Stimulated activated CD8-positive, alpha-beta memory T cell treated with anti-CD3 and anti-CD28 coated beads, Interleukin-12 subunit alpha, Interleukin-12 subunit beta, amount 100 ng/mL, for 24 hours (primary cell): ENCODE measurements around the gene ZNF618.

ENCODE experiments used
- DNase-seq: peaks from one replicate; pipeline ENCODE4 v3.0.0-alpha.2; 2020; ENCODE audit errors: extremely low read depth

The ZNF618 gene

DNA sequence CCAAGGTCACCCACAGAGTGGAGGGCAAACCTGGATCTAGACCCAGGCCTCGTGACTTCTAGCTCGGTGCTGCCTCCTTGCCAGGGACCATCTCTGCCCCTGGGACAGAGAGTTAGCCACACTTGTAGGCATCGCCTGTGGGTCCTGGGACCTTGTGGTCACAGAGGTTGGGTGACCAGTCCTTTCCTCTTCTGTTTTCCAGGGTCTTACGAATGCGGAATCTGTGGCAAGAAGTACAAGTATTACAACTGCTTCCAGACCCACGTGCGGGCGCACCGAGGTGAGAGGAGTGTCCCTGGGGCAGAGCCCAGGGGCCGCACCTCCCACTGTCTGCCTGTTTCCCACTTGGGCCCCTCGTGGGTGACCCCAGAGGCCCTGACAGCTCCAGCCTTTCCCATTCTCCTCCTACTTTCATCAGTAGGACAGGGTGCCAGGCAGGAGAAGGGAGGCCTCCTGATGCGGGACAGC is 125.7 kb downstream of the ZNF618 start:
- no peak for DNase-seq

DNA sequence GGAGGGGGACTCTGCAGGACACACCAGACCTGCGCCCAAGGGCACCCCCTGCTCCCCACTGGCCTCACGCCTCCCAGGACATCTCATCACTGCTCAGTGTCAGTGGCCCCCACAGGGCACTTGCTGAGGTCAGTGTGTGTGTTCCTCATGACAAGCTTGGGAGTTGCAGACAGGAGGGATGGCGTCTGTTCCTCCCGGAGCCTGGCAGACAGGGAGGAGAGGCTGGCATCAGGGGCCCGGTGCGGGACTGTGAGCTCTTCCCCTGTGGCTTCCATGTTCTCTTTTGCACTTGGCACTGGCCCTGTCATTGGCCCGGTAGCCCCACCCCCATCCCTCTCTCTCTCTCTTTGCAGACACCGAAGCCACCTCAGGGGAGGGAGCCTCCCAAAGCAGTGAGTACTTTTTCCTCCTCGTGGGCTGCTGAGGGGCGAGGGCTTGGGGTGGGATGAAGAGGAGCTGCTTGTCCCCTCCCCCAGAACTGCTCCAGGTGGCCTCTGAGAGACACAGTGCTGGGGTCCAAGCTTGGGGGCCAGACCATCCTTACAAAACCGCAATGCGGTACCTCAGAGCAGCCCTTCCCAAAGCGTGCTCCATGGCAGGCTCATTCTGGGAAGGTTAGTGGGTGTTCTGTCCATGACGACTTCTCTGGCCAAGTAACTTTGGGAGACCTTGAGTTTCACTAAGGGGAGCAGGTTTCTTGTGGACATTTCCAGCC is 126.3 kb downstream of the ZNF618 start:
- no peak for DNase-seq

DNA sequence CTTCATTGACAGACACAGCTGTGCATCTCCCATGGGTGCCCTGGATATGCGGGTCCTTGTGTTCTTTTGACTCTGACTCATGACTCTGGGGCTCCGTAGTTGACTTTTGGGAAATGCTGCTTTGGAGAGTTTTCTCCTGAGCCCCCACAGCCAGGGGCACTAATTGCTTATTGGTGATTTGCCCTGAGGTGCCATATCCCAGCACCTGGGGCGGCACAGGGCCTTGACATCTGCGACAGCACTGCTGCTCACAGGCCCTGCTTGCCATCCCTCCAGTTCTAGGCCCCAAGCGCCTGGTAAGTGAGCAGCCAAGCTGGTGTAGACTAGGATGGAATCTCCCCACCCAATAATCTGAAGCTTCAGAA is 126.9 kb downstream of the ZNF618 start:
- no peak for DNase-seq

DNA sequence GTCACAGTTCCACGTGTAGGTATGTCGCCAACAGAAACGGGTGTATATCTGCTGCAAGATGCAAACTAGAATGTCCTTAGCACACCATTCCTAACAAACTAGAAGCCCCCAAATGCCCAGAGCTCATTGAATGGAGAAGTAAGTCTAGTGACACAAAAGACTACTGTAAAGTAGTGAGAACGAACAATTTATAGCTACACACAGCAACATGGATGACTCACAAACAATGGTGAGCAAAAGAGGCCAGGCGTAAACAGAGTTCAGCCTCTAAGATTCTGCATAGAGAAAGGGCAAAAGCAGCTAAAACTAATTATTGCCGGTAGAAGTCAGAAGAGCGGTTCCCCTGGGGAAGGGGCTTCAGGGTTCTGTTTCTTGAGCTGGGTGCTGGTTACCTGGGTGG is 127.2 kb downstream of the ZNF618 start:
- no peak for DNase-seq

DNA sequence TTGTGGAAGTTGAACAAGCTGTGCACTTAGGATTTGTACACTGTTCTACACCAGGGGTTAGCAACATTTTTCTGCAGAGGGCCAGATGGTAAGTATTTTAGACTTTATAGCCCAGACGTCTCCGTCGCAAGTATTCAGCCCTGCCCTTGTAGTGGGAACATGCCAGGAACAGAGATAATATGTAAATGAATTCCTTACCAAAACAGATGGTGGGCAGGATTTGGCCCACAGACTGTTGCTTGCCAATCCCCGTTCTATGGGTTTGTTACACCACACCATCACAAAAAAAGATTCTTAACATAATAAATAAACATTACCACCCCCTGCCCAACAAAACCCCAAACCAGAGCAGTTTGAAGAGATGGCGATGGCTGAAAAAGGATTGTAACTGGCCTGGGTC is 127.6 kb downstream of the ZNF618 start:
- DNase-seq, result no peak

DNA sequence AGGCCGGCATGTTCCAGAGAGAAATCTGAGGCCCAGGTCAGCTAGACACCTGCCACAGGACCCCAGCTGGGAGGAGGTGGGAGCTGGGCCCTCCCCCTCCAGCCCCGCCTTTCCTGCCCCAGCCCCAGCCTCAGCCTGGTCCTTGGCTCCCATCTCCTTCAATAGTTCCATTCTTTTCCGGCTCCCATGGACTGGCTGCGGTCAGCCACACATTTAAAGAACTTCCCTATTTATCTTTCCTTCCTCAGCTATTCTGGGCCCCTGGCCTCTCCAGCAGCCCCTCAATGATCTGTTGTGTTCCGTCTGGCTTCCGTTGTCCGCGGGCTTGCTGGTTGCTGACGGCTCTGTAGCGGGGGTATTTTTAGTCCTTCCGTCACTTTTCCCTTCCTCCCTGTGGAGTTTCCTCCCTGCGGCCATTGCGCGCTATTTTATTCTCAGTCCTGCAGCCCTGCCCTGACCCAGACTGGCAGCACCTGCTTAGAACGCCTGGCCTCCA is 128.2 kb downstream of the ZNF618 start:
- DNase-seq, result no peak

DNA sequence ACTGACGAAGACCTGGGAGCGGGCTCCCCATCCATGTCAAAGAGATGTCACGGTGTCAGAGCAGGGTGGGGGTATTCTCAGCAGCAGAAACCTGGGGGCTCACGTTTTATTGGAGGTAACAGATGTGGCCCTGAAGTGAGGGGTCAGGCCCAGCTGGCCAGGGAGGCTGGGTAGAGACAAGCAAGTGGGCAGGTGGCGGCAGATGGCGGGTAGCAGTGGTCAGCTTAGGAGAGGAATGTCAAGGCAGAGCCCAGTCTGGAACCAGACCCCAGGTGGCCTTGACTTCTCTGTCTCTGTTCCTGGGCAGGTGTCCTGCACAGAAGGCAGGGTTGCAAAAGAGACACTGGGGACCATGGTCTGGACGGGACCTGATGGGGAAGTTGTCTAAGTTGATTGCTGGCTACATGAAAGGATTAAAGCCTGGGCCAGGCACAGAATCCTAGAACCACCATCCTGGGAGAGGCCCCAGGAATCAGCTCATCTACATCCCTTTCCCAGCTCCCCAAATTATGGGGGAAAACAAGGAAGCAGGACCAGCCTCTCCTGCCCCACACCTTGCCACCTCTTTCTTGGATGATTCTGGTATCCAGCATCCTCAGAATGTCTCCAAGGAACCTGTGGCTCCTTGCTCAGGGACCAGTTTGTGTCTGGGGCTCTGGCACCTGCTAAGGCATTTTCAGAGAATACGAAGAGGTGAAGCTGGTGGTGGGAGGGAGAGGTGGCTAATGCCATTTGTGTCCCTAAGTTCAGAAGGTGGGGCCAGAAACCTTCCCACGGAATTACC is 129.5 kb downstream of the ZNF618 start:
- no peak for DNase-seq

DNA sequence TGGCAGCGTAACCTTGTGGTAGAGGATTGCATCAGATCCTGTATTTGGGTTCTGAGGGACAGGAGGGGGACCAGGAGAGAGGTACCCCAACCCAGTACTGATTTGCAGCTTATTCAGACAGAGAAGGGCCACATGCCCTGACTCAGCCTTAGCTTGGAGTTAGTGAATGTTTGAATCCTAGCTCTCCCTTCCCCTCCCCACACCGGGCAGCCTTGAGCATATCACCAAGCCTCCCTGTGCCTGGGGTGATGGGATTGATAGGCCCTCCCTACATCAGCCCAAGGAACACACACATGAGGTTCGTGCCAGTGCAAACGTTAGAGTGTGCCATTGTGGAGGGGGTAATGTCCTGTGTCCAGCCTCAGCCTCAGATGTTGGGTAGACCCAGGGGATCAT is 130.0 kb downstream of the ZNF618 start:
- DNase-seq, result no peak

DNA sequence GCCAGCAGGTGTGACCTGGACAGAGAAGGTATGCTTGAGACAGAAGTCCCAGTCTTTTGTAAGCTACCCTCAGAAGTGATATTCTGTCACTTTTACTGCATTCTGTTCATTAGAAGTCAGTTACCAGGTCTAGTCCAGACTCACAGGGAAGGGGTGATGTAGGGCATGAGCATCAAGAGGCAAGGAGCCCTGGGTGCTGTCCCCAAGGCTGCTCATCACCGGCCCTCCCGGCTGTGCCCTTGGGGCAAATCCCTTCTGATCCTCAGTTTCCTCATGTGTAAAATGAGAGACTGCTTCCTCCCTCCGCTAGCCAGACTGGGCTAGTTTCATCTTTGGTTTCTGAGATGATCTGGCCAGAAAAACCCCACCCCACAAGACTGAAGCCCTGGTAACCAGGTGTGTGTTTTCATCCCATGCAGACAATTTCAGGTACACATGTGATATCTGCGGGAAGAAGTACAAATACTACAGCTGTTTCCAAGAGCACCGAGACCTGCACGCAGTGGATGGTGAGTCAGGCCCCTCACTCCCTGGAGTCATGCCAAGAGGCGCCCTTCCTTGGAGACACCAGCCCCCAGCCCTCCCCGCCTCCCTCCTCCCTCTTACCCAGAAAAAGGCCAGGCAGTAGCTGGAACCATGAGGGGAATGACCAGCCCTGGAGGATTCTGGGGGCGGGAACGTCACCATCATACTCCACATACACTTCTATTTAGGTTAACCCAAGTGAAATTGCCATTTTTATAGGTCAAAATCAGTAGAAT is 131.0 kb downstream of the ZNF618 start:
- no peak for DNase-seq

DNA sequence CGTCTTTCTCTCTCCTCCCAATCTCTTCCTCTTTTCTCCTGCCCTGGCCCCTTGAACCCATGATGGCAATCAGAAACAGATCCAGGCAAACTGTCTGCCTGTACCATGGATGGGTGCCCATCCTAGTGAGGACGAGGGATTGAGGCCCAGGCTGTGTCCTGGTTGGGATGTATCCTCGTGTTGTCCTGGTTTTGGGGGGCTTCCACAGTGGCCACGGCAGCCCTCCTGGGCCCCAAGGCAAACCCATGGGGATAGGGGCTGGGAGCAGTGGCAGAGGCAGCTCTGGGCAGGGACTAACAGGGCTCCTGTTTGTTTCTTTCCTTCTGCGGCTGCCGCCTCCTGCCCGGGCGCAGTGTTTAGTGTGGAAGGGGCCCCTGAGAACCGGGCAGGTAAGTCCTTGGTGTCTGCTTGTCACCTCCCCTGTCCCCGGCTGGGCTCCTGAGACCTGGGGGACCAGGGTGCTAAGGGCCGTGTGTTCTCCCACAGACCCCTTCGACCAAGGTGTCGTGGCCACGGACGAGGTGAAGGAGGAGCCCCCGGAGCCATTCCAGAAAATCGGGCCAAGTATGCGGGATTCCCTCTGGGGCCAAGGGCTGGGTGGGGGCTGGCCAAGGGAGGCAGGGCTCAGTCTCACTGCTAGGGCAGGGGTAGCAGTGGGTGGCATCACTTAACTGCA is 132.0 kb downstream of the ZNF618 start:
- DNase-seq, result no peak

DNA sequence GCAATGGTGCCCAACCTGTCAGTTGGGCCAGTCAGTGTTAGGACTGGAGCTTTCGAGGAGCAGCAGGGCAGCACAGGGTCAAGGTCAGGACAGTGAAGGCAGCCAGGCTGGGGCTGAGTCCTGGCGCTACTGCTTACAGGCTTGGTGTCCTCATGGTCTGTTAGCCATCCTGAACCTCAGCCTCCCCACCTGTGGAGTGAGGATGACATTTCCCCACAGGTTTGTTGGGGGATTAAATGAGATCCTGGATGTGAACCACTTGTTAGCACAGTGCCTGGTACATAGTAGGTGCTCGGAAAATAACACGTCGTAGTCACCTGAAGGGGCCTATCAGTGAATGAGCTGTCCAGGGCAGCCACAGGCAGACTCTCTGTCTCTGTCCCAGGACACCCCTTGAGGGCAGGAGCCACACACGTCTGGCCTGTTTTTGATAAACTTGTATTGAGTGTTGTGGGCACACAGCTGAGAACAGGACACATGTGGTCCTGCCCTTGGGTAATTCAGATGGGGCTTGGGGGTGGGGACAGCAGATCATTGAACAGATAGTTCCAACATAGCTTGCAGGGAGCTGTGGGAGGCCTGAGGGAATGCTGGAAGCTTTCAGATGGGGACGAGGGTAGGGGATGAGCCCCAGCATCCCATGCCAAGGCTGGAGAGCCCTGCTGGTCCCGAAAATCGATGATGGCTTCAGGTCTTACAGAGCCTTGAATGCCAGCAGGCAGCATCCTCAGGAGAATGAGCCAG is 132.7 kb downstream of the ZNF618 start:
- DNase-seq, result no peak

DNA sequence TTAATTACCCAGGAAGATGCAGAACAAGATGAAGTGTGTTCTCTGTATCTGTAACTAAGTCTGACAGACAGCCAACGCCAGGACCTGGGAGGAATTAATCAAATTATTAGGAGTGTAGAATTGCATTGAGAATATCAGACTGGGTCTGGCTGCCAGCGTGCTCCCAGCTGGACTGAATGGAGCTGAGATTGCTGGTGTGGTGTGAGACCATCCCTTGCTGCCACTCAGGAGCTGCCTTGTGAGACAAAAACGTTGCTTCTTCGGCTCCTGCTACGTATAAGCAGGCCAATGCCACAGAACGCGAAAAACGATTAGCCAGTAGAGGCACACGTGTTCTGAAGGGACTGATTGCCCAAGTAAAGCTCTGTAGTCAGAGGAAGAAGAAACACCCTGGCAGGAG is 135.2 kb downstream of the ZNF618 start:
- DNase-seq, result no peak

DNA sequence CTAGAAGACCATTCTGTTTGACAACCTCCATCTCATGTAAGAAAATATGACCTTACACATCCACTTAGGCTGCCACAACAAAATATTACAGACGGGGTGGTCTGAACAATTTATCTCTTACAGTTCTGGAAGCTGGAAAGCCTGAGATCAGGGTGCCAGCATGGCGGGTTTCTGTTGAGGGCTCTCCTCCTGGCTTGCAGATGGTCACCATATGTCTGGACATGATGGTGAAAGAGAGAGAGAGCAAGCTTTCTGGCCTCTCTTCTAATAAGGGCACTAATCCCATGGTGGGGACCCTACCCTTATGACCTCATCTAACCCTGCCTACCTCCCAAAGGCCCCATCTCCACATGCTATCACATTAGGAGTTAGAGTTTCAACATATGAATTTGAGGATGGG is 136.0 kb downstream of the ZNF618 start:
- DNase-seq, result no peak

DNA sequence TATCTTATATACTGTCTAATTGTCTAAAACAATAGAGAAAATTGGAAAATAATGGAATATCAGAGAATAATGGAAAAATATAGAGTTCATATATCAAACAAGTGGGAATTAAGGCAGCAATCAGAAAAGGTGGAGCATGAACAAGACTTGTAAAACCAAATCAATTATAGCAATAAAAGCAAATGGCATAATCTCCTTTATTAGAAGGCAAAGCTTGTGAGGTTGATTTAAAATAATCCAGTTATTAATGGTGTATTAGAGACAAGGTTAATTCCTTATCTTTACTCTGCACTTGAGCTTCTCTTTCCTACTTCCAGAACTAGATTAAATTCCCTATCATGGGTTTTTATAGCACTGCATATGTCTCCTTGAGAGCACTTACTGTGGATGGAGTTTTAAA is 137.9 kb downstream of the ZNF618 start:
- no peak for DNase-seq

DNA sequence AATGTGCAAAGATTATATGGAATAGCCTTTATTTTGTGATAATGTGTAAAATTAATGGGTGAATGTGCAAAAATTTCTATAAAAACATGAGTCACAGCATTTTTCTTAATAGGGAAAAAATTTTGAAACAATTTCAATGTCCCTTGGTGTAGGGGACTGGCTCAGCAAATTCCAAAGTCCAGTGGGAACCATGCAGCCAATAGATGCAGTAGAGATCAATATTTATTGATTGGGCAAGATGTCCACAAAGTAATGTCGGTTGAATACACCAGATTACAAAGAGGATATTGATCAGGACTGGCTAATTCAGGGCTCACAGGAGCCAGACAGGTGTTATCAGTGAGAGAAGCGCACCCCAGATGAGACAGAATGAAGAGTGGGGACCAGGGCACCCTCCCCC is 139.5 kb downstream of the ZNF618 start:
- DNase-seq, result no peak

DNA sequence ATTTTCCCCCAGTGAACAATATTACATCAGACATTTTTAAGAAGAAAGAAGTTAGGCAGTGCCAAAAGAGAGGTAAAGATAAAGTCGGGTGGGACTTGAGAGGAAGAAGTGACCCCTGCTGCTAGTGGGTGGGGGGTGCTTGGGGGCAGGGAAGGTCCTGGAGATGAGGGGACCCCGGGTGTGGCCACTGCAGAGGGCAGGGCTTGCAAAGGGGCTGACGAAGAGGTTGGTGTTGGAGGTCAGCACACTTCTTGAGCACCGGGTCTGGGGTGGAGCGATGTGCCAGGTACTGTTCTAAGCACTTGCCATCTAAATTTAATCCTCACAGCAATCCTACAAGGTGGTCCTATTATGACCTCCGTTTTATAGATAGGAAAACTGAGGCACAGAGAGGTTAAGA is 140.0 kb downstream of the ZNF618 start:
- DNase-seq, result no peak

DNA sequence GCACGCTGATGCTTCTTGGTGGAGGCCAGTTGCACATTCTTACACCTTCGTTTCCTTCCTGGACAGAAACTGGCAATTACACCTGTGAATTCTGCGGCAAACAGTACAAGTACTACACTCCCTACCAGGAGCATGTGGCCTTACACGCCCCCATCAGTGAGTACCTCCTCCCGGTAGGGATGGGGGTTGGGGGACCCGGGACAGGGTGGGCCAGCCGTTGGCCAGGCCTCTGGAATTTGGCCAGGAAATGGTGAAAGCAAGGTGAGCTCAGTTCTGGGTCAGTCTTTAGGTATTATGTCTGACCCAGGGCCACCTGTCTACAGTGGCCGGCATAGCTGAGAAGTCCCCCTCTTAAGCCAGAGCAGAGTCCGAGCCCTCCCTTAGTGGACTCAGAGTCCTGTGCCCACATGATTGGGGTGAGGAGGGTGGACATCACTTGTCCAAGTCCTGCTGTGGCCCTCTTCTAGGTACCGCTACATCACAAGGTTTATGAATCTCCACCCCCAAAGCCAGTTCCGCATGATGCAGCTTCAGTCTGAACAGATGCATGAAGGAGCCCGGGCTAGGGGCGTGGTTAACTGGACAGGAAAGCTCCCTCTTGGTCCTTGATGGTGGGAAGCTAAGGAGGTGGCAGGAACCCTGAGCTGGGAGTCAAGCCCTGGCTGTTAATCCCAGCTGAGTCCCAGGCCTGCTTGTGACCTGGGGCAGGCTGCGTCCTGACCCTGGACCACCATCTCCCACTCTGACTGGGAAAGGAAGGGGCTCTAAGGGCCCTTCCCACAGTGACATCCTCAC is 140.7 kb downstream of the ZNF618 start:
- no peak for DNase-seq

DNA sequence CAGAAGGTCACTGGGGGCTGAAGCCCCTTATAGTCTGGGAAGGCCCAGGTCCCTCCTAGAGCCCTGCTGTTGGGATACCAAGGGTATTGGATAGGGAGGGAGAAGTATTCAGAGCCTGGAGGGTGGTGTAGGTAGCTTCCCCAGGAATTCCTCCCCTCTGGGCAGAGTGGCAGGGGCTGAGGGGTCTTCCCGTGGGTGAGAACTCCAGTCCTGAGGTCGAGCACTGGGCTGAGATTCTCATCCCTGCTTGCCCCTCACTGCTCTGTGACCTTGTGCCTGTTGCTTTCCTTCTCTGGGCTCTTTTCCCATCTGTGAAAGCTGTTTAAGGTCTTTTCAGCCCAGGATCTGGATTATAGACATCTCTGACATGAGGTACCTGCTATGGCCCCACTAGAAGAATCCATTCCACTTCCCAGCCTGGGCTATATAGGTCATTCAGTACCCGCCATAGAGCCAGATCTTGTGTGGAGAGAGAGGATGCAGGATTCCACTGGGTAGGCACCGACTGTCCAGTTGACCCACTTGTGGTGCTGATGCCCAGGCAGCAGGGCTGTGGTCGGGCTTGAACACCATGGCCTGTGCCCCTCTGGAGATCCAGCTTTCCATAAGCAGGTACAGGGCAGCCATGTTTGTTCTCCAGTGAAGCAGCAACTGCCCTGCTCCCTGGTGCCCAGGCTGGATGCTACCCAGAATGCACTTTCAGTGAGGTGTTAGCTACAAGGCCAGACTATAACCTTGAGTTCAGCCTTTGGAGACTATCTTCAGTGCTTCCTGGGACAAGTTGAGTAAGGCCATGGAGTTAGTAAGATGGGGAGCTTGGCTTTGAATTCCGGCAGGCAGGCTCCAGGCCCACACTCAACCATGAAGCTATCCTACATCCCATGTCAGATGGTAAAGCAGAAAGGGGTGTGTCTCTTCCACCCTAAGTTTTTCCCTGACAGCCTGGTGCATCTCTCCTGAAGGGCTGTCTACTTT is 141.9 kb downstream of the ZNF618 start:
- no peak for DNase-seq

DNA sequence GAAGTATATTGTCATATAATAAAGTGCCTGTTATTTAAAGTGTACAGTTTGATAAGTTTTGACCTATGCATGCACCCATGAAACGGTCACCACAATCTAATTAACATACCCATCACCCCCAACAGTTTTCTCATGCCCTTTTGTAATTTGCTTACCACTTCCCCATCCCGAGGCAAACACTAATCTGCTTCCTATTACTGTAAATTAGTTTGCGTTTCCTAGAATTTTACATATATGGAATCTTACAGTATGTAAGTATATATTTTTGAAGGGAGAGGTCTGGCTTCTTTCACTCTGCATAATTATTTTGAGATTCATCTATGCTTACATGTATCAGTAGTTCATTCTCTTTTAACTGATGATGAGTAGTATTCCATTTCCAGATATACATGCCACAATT is 145.5 kb downstream of the ZNF618 start:
- DNase-seq, result no peak
